HEK293T (cell line): ENCODE results near the gene FGGY.

Experiments used
- SP1 ChIP-seq: fragments of 450-650 bp; IDR thresholded peaks from 2 replicates; pipeline ENCODE4 v1.6.1; 2017
- SUZ12 ChIP-seq: fragments of 450-650 bp; IDR thresholded peaks from 2 replicates; pipeline ENCODE4 v1.6.1; 2016; ENCODE audit warnings: mild to moderate bottlenecking
- ZNF384 ChIP-seq: fragments of 450-650 bp; IDR thresholded peaks from 2 replicates; pipeline ENCODE4 v1.6.1; 2016

- no peak for TF ChIP-seq ZNF384
- no peak for TF ChIP-seq SP1
- TF ChIP-seq SUZ12: no peak
Observed at GRCh38 chr1:59691261-59691660, 394.4 kb downstream of the FGGY start.
